ENCODE results near the gene TUT4. TPM values are rescaled to one million over a fixed set of nuclear protein-coding genes. Genes with fewer than 3 reads are reported as not detected.

Gene TUT4
- total RNA-seq, 3 donors from 2014 or later (not counting 1 experiment from before 2014, with no cell fraction given), result 124 to 156 (median 125) TPM

DNA sequence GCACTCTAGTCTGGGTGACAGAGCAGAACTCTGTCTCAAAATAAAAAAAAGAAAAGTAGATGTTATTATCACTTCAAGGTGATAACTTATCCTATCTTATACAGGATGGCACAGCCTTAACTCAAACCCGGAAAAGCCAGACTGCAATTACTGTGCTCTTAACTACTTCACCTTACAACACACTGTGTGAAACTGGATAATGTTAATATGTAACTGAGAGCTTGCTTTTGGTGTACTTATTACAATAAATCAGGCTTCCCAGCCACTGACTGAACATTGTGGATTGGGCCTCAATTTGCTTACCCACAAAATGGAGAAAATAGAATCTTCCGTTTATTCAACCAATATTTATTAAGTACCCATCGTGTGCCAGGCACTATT lies 150.0 kb downstream of the TUT4 start:
- H3K4me3 ChIP-seq (ENCODE audit: low read length), result no peak overlapping the region
- H3K36me3 ChIP-seq (ENCODE audit: control insufficient read depth, insufficient read depth, low read length), result peaks cover 5% of the 10 kb centered on the region
- no peak for ATAC-seq
- no peaks in the 10 kb centered on the region for H3K36me3 Mint-ChIP-seq
- TF ChIP-seq, protein P1, sequence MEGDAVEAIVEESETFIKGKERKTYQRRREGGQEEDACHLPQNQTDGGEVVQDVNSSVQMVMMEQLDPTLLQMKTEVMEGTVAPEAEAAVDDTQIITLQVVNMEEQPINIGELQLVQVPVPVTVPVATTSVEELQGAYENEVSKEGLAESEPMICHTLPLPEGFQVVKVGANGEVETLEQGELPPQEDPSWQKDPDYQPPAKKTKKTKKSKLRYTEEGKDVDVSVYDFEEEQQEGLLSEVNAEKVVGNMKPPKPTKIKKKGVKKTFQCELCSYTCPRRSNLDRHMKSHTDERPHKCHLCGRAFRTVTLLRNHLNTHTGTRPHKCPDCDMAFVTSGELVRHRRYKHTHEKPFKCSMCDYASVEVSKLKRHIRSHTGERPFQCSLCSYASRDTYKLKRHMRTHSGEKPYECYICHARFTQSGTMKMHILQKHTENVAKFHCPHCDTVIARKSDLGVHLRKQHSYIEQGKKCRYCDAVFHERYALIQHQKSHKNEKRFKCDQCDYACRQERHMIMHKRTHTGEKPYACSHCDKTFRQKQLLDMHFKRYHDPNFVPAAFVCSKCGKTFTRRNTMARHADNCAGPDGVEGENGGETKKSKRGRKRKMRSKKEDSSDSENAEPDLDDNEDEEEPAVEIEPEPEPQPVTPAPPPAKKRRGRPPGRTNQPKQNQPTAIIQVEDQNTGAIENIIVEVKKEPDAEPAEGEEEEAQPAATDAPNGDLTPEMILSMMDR (IDR thresholded peaks at IDR 0.05), result no peak
- H3K27ac Mint-ChIP-seq, result peak overlapping the region; percentile 95 to 98
- WGBS (ENCODE audit: insufficient coverage), result no CpG with 5 or more reads among the region's 3 CpGs
- H3K4me1 ChIP-seq (ENCODE audit: control insufficient read depth, insufficient read depth, low read length), result peaks cover 10% of the 10 kb centered on the region
- no peak overlapping the region for H3K27ac ChIP-seq (ENCODE audit: low read length)
- no peaks in the 10 kb centered on the region for H3K9me3 Mint-ChIP-seq
- no peaks in the 10 kb centered on the region for H3K9me3 ChIP-seq (ENCODE audit: control insufficient read depth, insufficient read depth, low read length)
- H3K27me3 Mint-ChIP-seq (ENCODE audit: low read depth in 2 of 2), result no peaks in the 10 kb centered on the region
- no peak overlapping the region for H3K4me3 Mint-ChIP-seq
- no peak for DNase-seq
- no peaks in the 10 kb centered on the region for H3K27me3 ChIP-seq (ENCODE audit: control insufficient read depth, insufficient read depth, low read length)
- peaks cover 34 to 40% of the 10 kb centered on the region in 2 donors for H3K4me1 Mint-ChIP-seq
- intact Hi-C loops (cut with micrococcal nuclease), result loop anchor here (5.0 kb wide), 1 partner anchor 284 kb away; no protein-coding TSS in a partner anchor

DNA sequence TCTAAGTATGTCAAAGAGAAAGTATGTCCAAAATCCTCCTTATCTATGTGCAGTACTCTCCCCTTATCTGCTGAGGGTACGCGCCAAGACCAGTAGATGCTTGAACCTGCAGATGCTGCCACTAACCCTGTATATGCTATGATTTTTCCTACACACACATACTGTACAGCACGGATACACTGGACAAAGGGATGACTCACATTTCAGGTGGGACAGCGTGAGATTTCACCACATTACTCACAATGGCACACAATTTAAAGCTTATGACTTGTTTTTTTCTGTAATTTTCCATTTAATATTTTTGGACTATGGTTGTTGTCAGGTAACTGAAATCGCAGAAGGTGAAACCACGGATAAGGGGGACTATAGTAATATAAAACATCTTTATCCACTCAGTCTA lies 152.8 kb downstream of the TUT4 start:
- no peaks in the 10 kb centered on the region for H3K27me3 Mint-ChIP-seq (ENCODE audit: low read depth in 2 of 2)
- H3K4me3 ChIP-seq (ENCODE audit: low read length), result no peak overlapping the region
- no peak for ATAC-seq
- H3K4me3 Mint-ChIP-seq, result no peak overlapping the region
- no peak overlapping the region for H3K27ac ChIP-seq (ENCODE audit: low read length)
- TF ChIP-seq, protein P1 (IDR thresholded peaks at IDR 0.05), result no peak
- H3K4me1 Mint-ChIP-seq, result peaks cover 20% of the 10 kb centered on the region in 2 donors
- WGBS (ENCODE audit: insufficient coverage), result 100% methylated on average over 6 of the region's 6 CpGs
- H3K9me3 ChIP-seq (ENCODE audit: control insufficient read depth, insufficient read depth, low read length), result no peaks in the 10 kb centered on the region
- H3K4me1 ChIP-seq (ENCODE audit: control insufficient read depth, insufficient read depth, low read length), result peaks cover 6% of the 10 kb centered on the region
- intact Hi-C loops (cut with micrococcal nuclease), result loop anchor here (5.0 kb wide), 1 partner anchor 287 kb away; no protein-coding TSS in a partner anchor
- no peaks in the 10 kb centered on the region for H3K27me3 ChIP-seq (ENCODE audit: control insufficient read depth, insufficient read depth, low read length)
- no peak for DNase-seq
- H3K36me3 ChIP-seq (ENCODE audit: control insufficient read depth, insufficient read depth, low read length), result no peaks in the 10 kb centered on the region
- no peaks in the 10 kb centered on the region for H3K36me3 Mint-ChIP-seq
- no peak overlapping the region for H3K27ac Mint-ChIP-seq
- no peaks in the 10 kb centered on the region for H3K9me3 Mint-ChIP-seq

DNA sequence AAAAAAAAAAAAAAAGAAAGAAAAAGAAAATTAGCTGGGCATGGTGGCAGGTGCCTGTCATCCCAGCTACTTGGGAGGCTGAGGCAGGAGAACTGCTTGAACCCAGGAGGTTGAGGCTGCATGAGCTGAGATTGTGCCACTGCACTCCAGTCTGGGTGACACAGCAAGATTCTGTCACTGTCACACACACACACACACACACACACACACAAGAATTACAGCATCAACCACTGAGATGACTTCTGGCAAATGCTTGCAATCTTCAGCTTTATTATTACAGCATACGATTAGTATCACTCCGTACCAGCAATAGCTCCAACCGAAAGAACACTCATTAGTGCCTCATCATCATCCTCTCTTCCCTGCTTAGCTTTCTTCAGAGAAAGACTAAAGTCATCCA lies 153.3 kb downstream of the TUT4 start:
- ATAC-seq, result no peak
- H3K27ac Mint-ChIP-seq, result no peak overlapping the region
- H3K4me1 Mint-ChIP-seq, result peaks cover 15% of the 10 kb centered on the region in 2 donors

More for the DNA sequence above, 153.3 kb downstream of the TUT4 start:
- Histone ChIP-seq H3K4me1 (ENCODE audit: control insufficient read depth, insufficient read depth, low read length) (peaks cover 6% of the 10 kb centered on the region), H3K36me3 (ENCODE audit: control insufficient read depth, insufficient read depth, low read length) (no peaks in the 10 kb centered on the region), H3K9me3 (ENCODE audit: control insufficient read depth, insufficient read depth, low read length) (no peaks in the 10 kb centered on the region), H3K27ac (ENCODE audit: low read length) (no peak overlapping the region), H3K4me3 (ENCODE audit: low read length) (no peak overlapping the region), H3K27me3 (ENCODE audit: control insufficient read depth, insufficient read depth, low read length) (no peaks in the 10 kb centered on the region)
- no peaks in the 10 kb centered on the region for H3K36me3 Mint-ChIP-seq
- no peak for DNase-seq
- no peaks in the 10 kb centered on the region for H3K27me3 Mint-ChIP-seq (ENCODE audit: low read depth in 2 of 2)
- intact Hi-C loops (cut with micrococcal nuclease), result loop anchor here (5.0 kb wide), 1 partner anchor 288 kb away; no protein-coding TSS in a partner anchor
- no peaks in the 10 kb centered on the region for H3K9me3 Mint-ChIP-seq
- 100% methylated on average over 3 of the region's 3 CpGs for WGBS (ENCODE audit: insufficient coverage)
- no peak overlapping the region for H3K4me3 Mint-ChIP-seq
- TF ChIP-seq, protein P1 (IDR thresholded peaks at IDR 0.05), result no peak

Measured in natural killer cell (primary cell).